ENCODE data around the gene EFCAB6. TPM values are rescaled to one million over a fixed set of nuclear protein-coding genes. Genes with fewer than 3 reads are reported as not detected.

EFCAB6 gene
- total and polyA plus RNA-seq, 10 of the 15 experiments (the other 5 are each of a cell fraction or from before 2014, with no cell fraction given): 0.05 to 0.42 (median 0.19) TPM

GRCh38 chr22:43845981-43846380 lies 33.9 kb upstream of the EFCAB6 start:
- DNase-seq (ENCODE audit: low read depth, low spot score): no peak
- intact Hi-C loops (cut with micrococcal nuclease; ENCODE audit: unreplicated experiment): no loop called here
- no peaks in the 10 kb centered on the region for H3K4me1 ChIP-seq (ENCODE audit: control insufficient read depth, insufficient read depth, low read length)
- TF ChIP-seq NKRF (conservative IDR thresholded peaks at IDR 0.05): no peak
- BruUV-seq (replicated peaks): no TSS peak
- no peaks in the 10 kb centered on the region for H3K9me3 ChIP-seq (replicated peaks; ENCODE audit: control insufficient read depth, insufficient read depth, low read length)
- ChIA-PET RAD21 (ENCODE audit: unreplicated experiment) (no interaction called here), CTCF (interaction anchor here (0.6 kb wide), 1 partner anchor 500 kb away, joined by 3 read pairs; no protein-coding TSS in a partner anchor), POLR2A (no interaction called here), SMC1A (ENCODE audit: uncharacterized antibody, unreplicated experiment) (no interaction called here)
- H3K4me2 ChIP-seq (ENCODE audit: control insufficient read depth, insufficient read depth): no peak overlapping the region
- H3K27ac ChIP-seq (ENCODE audit: control insufficient read depth, insufficient read depth): no peak overlapping the region
- no peaks in the 10 kb centered on the region for H4K20me1 ChIP-seq (ENCODE audit: control insufficient read depth, insufficient read depth)
- no peaks in the 10 kb centered on the region for H3K79me2 ChIP-seq (ENCODE audit: control insufficient read depth, insufficient read depth, low read length)
- no peak overlapping the region for H2AFZ ChIP-seq (ENCODE audit: control insufficient read depth, low read depth, low read length)
- in situ Hi-C loops (cut with MboI): no loop called here
- H3K4me3 ChIP-seq: no peak overlapping the region
- WGBS (ENCODE audit: insufficient coverage, insufficient replicate concordance, low lambda C conversion rate, missing lambda C conversion rate): 54% methylated on average over 11 of the region's 11 CpGs
- no peak for ATAC-seq
- no peak overlapping the region for H3K9ac ChIP-seq (ENCODE audit: control insufficient read depth, insufficient read depth, low read length)
- peaks cover 1 to 3% of the 10 kb centered on the region in 2 experiments; a peak in 3 of 4 replicates for H3K27me3 ChIP-seq (replicated peaks in 1 of 2; ENCODE audit: control insufficient read depth in 2 of 2, insufficient read depth in 2 of 2, low read length in 1 of 2)
- no peak for FAIRE-seq
- no peaks in the 10 kb centered on the region for H3K36me3 ChIP-seq (ENCODE audit: control insufficient read depth in 2 of 2, insufficient read depth in 2 of 2, low read length in 1 of 2)

DNA sequence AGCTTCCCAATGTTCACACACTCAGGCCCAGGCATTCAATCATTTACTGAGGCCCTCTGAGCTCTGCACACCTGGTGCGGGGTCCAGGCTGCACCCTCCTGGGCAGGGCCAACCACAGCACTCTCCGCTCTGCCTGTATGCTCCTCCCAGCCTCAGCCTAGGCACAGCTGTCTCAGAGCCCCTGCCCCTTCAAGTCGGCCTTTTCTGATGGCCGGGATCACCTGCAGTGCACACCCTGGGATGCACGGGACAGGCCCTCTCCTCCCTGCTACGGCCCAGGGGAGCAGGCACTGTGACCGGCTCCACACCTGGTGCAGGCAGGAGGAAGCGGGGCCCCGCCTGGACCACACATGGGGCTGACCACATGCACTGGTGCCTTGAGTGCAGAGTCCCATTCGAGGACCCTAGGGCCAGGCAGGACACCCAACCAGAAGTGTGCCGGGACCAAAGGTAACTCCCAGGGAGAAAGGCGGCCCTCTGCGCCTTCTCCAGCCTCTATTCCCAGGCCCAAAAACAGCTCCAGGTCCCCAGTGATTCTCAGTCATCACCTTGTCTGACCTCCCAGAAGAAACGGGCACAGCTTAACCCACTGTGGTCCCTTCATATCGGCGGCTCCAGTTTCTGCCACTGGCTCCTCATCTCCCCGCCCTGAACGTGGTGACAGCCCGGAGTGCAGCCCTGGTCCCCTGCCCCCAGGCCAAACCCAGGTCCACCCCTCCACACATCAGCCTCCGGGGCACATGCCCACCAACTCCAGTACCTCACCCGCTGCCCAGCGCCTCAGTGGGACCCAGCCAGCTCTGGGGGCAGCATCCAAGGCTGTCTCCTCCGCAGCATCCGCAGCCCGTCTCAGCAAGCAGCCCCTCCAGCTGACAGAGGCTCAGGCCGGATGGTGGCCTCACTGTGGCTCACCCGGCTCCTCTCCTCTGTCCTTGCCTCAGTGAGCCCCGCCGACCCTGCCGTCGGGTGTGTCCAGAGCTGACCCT lies 32.7 kb upstream of the EFCAB6 start:
- H3K9ac ChIP-seq (ENCODE audit: control insufficient read depth, insufficient read depth, low read length): no peak overlapping the region
- in situ Hi-C loops (cut with MboI): no loop called here
- no TSS peak for BruUV-seq (replicated peaks)
- no peaks in the 10 kb centered on the region for H3K9me3 ChIP-seq (replicated peaks; ENCODE audit: control insufficient read depth, insufficient read depth, low read length)
- no peak overlapping the region for H3K4me2 ChIP-seq (ENCODE audit: control insufficient read depth, insufficient read depth)
- 38% methylated on average over 31 of the region's 31 CpGs for WGBS (ENCODE audit: insufficient coverage, insufficient replicate concordance, low lambda C conversion rate, missing lambda C conversion rate)
- no peak overlapping the region for H3K4me3 ChIP-seq
- no peaks in the 10 kb centered on the region for H3K36me3 ChIP-seq (ENCODE audit: control insufficient read depth in 2 of 2, insufficient read depth in 2 of 2, low read length in 1 of 2)
- ChIA-PET POLR2A (no interaction called here), RAD21 (ENCODE audit: unreplicated experiment) (no interaction called here), CTCF (interaction anchor here (0.6 kb wide), 1 partner anchor 499 kb away, joined by 3 read pairs; no protein-coding TSS in a partner anchor), SMC1A (ENCODE audit: uncharacterized antibody, unreplicated experiment) (no interaction called here)
- H3K27ac ChIP-seq (ENCODE audit: control insufficient read depth, insufficient read depth): no peak overlapping the region
- intact Hi-C loops (cut with micrococcal nuclease; ENCODE audit: unreplicated experiment): no loop called here
- H3K79me2 ChIP-seq (ENCODE audit: control insufficient read depth, insufficient read depth, low read length): no peaks in the 10 kb centered on the region
- no peaks in the 10 kb centered on the region for H3K4me1 ChIP-seq (ENCODE audit: control insufficient read depth, insufficient read depth, low read length)
- no peak for ATAC-seq
- no peaks in the 10 kb centered on the region for H4K20me1 ChIP-seq (ENCODE audit: control insufficient read depth, insufficient read depth)
- no peak overlapping the region for H2AFZ ChIP-seq (ENCODE audit: control insufficient read depth, low read depth, low read length)
- no peak for FAIRE-seq
- peaks cover 3% of the 10 kb centered on the region in 2 experiments; a peak in 3 of 4 replicates for H3K27me3 ChIP-seq (replicated peaks in 1 of 2; ENCODE audit: control insufficient read depth in 2 of 2, insufficient read depth in 2 of 2, low read length in 1 of 2)
- no peak for DNase-seq (ENCODE audit: low read depth, low spot score)
- TF ChIP-seq, protein P1, sequence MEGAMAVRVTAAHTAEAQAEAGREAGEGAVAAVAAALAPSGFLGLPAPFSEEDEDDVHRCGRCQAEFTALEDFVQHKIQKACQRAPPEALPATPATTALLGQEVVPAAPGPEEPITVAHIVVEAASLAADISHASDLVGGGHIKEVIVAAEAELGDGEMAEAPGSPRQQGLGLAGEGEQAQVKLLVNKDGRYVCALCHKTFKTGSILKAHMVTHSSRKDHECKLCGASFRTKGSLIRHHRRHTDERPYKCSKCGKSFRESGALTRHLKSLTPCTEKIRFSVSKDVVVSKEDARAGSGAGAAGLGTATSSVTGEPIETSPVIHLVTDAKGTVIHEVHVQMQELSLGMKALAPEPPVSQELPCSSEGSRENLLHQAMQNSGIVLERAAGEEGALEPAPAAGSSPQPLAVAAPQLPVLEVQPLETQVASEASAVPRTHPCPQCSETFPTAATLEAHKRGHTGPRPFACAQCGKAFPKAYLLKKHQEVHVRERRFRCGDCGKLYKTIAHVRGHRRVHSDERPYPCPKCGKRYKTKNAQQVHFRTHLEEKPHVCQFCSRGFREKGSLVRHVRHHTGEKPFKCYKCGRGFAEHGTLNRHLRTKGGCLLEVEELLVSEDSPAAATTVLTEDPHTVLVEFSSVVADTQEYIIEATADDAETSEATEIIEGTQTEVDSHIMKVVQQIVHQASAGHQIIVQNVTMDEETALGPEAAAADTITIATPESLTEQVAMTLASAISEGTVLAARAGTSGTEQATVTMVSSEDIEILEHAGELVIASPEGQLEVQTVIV (IDR thresholded peaks at IDR 0.05; ENCODE audit: borderline replicate concordance, partially characterized antibody): no peak
- TF ChIP-seq, protein P2, sequence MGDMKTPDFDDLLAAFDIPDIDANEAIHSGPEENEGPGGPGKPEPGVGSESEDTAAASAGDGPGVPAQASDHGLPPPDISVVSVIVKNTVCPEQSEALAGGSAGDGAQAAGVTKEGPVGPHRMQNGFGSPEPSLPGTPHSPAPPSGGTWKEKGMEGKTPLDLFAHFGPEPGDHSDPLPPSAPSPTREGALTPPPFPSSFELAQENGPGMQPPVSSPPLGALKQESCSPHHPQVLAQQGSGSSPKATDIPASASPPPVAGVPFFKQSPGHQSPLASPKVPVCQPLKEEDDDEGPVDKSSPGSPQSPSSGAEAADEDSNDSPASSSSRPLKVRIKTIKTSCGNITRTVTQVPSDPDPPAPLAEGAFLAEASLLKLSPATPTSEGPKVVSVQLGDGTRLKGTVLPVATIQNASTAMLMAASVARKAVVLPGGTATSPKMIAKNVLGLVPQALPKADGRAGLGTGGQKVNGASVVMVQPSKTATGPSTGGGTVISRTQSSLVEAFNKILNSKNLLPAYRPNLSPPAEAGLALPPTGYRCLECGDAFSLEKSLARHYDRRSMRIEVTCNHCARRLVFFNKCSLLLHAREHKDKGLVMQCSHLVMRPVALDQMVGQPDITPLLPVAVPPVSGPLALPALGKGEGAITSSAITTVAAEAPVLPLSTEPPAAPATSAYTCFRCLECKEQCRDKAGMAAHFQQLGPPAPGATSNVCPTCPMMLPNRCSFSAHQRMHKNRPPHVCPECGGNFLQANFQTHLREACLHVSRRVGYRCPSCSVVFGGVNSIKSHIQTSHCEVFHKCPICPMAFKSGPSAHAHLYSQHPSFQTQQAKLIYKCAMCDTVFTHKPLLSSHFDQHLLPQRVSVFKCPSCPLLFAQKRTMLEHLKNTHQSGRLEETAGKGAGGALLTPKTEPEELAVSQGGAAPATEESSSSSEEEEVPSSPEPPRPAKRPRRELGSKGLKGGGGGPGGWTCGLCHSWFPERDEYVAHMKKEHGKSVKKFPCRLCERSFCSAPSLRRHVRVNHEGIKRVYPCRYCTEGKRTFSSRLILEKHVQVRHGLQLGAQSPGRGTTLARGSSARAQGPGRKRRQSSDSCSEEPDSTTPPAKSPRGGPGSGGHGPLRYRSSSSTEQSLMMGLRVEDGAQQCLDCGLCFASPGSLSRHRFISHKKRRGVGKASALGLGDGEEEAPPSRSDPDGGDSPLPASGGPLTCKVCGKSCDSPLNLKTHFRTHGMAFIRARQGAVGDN (IDR thresholded peaks at IDR 0.05): no peak
- no peak for TF ChIP-seq RUNX3 (IDR thresholded peaks at IDR 0.05; ENCODE audit: low read length)

Data from GM12878 (cell line).